GM13977 (cell line): ENCODE measurements around the gene FAT3.
A peak's percentile ranks its signal among the peaks of the same experiment; 100 is the strongest.

ENCODE experiments used
- DNase-seq: peaks from one replicate; pipeline ENCODE4 v3.0.0; 2012; ENCODE audit warnings: low spot score
- CTCF ChIP-seq: IDR thresholded peaks from 2 replicates; pipeline ENCODE4 v1.5.1; 2012; ENCODE audit warnings: mild to moderate bottlenecking, control low read depth; ENCODE audit not compliant: insufficient read depth; ENCODE audit errors: extremely low read depth, missing control alignments
- in situ Hi-C: fragments of 300-500 bp; cut with MboI; formaldehyde crosslinking; loops from one replicate; pipeline ENCODE4 v1.12.0; 2022; ENCODE audit warnings: low sequenced_read_pairs, low pct_unique_long_range_greater_than_20kb, mixed read lengths, inconsistent platforms; ENCODE audit not compliant: unreplicated experiment

The FAT3 gene

GRCh38 chr11:92224407-92225124, at the start of gene FAT3:
Gene FAT3, plus strand, starts transcription at chr11:92224818. Its CDS starts 127,295 bp downstream, at chr11:92352113.
- in situ Hi-C loops, result no loop called here
- peak; percentile 32 for DNase-seq
- no peak for TF ChIP-seq CTCF

GRCh38 chr11:92179017-92179670, 45.5 kb upstream of the FAT3 start:
- TF ChIP-seq CTCF, result no peak
- DNase-seq, result no peak
- in situ Hi-C loops, result no loop called here

- in situ Hi-C loops, result no loop called here
- no peak for TF ChIP-seq CTCF
- DNase-seq, result no peak
Observed at GRCh38 chr11:92180226-92180625, 44.4 kb upstream of the FAT3 start.

- no peak for DNase-seq
- no peak for TF ChIP-seq CTCF
- in situ Hi-C loops, result no loop called here
Observed at GRCh38 chr11:92180664-92181251, 43.9 kb upstream of the FAT3 start.

- in situ Hi-C loops, result no loop called here
- TF ChIP-seq CTCF, result no peak
- no peak for DNase-seq
Observed at GRCh38 chr11:92190535-92191206, 33.9 kb upstream of the FAT3 start.

GRCh38 chr11:92192141-92192540, 32.5 kb upstream of the FAT3 start:
- no peak for TF ChIP-seq CTCF
- no peak for DNase-seq
- in situ Hi-C loops, result no loop called here
